A673 (cell line): ENCODE results near the gene TAF5L. TPM values are rescaled to one million over a fixed set of nuclear protein-coding genes. Genes with fewer than 3 reads are reported as not detected.

Experiments used
- BruUV-seq: library from RNA; stranded (reverse); fragments of 400-500 nt; replicated peaks from 2 replicates; lab custom pipeline; 2021; lab: Mats Ljungman, UMichigan
- CTCF ChIA-PET: fragments of 300-600 bp; sonication (Branson Sonifier 250); formaldehyde crosslinking; loops from one replicate; lab custom pipeline; 2022; ENCODE audit warnings: antibody characterized with exemption; lab: Charles Lee
- POLR2A ChIA-PET: fragments of 300-600 bp; sonication (Branson Sonifier 250); formaldehyde crosslinking; loops from one replicate; lab custom pipeline; 2022; ENCODE audit warnings: antibody characterized with exemption; ENCODE audit not compliant: low non-redundant PET; lab: Charles Lee
- DNase-seq: peaks from one replicate; pipeline ENCODE4 v3.0.0-alpha.2; 2015; ENCODE audit warnings: low spot score
- H3K27ac ChIP-seq: fragments of 200-600 bp; sonication (generic); 2 replicates; pipeline ENCODE4 v1.5.1; 2016; ENCODE audit warnings: mixed run types, low read depth, mild to moderate bottlenecking, mixed read lengths, antibody characterized with exemption, low read length; ENCODE audit not compliant: poor library complexity, severe bottlenecking
- H3K27me3 ChIP-seq: fragments of 200-600 bp; sonication (generic); replicated peaks from 2 replicates; pipeline ENCODE4 v1.6.1; 2017; ENCODE audit warnings: mixed run types, low read depth, mild to moderate bottlenecking, mixed read lengths, antibody characterized with exemption, low read length; ENCODE audit not compliant: insufficient read depth, poor library complexity
- H3K36me3 ChIP-seq: fragments of 200-600 bp; sonication (generic); 2 replicates; pipeline ENCODE4 v1.6.1; 2016; ENCODE audit warnings: mixed run types, mild to moderate bottlenecking, mixed read lengths, antibody characterized with exemption, low read length; ENCODE audit not compliant: insufficient read depth, poor library complexity, severe bottlenecking
- H3K4me1 ChIP-seq: fragments of 200-600 bp; sonication (generic); 2 replicates; pipeline ENCODE4 v1.6.1; 2017; ENCODE audit warnings: mixed run types, mild to moderate bottlenecking, mixed read lengths, antibody characterized with exemption, low read length; ENCODE audit not compliant: insufficient read depth, poor library complexity, severe bottlenecking
- H3K4me3 ChIP-seq: fragments of 200-600 bp; sonication (generic); 2 replicates; pipeline ENCODE4 v1.5.1; 2016; ENCODE audit warnings: low read depth, mixed run types, mild to moderate bottlenecking, mixed read lengths, low read length; ENCODE audit not compliant: poor library complexity, severe bottlenecking
- H3K9me3 ChIP-seq: fragments of 200-600 bp; sonication (generic); 2 replicates; pipeline ENCODE4 v1.6.1; 2016; ENCODE audit warnings: mixed run types, low read depth, mild to moderate bottlenecking, mixed read lengths, antibody characterized with exemption, low read length; ENCODE audit not compliant: poor library complexity, severe bottlenecking
- EZH2 ChIP-seq: fragments of 200-600 bp; sonication (generic); IDR thresholded peaks from 2 replicates; pipeline ENCODE4 v1.6.1; 2017; ENCODE audit warnings: borderline replicate concordance, low read depth, mild to moderate bottlenecking, mixed read lengths, antibody characterized with exemption, low read length; ENCODE audit not compliant: poor library complexity, severe bottlenecking
- intact Hi-C: fragments of 100-400 bp; cut with micrococcal nuclease; formaldehyde crosslinking; loops from one replicate; pipeline ENCODE4 v1.10.0; 2022; ENCODE audit not compliant: unreplicated experiment
- total RNA-seq: library from RNA; stranded (reverse); gene quantifications from 2 replicates; pipeline ENCODE4 v1.2.3, GENCODE V29; 2021
- TF ChIP-seq, protein P1 (sequence below): fragments of 300-800, 200-600 bp; sonication (generic); conservative IDR thresholded peaks from 2 replicates; pipeline ENCODE4 v1.5.1; 2017; ENCODE audit warnings: low read depth, mild to moderate bottlenecking, antibody characterized with exemption, low read length, moderate library complexity, mixed read lengths

Gene TAF5L
- total RNA-seq, 1 experiment from 2014 or later = 33.4 TPM

DNA sequence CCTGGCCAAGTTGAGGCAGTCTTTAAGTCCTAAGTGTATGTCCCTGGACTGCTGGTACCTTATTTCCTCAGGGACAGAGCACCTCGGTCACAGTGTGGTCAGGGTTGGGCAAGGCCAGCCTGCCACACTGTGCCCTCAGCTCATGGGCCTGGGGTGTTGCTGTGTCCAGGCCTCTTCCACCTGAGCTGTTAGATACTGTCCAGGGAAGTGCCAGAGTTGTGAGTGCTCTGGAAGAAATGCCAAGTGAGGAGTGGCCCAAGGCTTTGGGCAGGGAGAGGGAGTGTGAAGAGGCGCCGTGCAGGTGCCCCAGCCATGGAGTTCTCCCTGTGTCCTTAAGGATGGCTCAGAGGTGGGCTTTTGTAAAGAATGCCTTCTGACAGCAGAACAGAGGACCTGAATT, 15.4 kb upstream of the TAF5L start:
- DNase-seq = no peak
- H3K27me3 ChIP-seq = no peaks in the 10 kb centered on the region
- intact Hi-C loops = no loop called here
- no peak for TF ChIP-seq EZH2
- TF ChIP-seq, protein P1, sequence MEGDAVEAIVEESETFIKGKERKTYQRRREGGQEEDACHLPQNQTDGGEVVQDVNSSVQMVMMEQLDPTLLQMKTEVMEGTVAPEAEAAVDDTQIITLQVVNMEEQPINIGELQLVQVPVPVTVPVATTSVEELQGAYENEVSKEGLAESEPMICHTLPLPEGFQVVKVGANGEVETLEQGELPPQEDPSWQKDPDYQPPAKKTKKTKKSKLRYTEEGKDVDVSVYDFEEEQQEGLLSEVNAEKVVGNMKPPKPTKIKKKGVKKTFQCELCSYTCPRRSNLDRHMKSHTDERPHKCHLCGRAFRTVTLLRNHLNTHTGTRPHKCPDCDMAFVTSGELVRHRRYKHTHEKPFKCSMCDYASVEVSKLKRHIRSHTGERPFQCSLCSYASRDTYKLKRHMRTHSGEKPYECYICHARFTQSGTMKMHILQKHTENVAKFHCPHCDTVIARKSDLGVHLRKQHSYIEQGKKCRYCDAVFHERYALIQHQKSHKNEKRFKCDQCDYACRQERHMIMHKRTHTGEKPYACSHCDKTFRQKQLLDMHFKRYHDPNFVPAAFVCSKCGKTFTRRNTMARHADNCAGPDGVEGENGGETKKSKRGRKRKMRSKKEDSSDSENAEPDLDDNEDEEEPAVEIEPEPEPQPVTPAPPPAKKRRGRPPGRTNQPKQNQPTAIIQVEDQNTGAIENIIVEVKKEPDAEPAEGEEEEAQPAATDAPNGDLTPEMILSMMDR = no peak
- no TSS peak for BruUV-seq
- no peak overlapping the region for H3K27ac ChIP-seq
- no peaks in the 10 kb centered on the region for H3K4me1 ChIP-seq
- ChIA-PET POLR2A (no interaction called here), CTCF (no interaction called here)
- H3K36me3 ChIP-seq = peaks cover 57% of the 10 kb centered on the region
- no peaks in the 10 kb centered on the region for H3K9me3 ChIP-seq
- no peak overlapping the region for H3K4me3 ChIP-seq

DNA sequence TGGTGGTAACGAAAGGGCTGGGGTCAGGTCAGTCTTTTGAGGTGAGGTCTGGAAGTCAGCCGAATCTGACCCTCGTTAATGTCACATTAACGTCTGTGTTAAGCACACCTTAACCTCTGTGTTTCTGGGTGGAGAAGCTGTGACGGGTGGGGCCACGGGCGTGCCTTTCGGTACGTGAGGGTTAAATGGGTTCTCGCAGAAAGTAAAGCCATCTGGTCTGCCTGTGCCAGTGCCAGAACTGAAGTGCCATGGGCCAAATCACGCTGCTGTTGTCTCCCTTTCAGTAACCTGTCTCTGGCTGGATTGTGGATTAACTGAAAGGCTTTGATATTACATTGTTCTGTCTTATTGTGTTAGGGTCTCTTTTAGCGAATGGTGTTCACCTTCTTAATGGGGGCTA, 14.5 kb upstream of the TAF5L start:
- no peak for TF ChIP-seq EZH2
- TF ChIP-seq, protein P1 = no peak
- ChIA-PET POLR2A (interaction anchor here (0.6 kb wide), 1 partner anchor 9 kb away, joined by 9 read pairs; no protein-coding TSS in a partner anchor), CTCF (no interaction called here)
- intact Hi-C loops = no loop called here
- Histone ChIP-seq H3K27me3 (no peaks in the 10 kb centered on the region), H3K4me1 (no peaks in the 10 kb centered on the region), H3K4me3 (no peak overlapping the region), H3K9me3 (no peaks in the 10 kb centered on the region), H3K36me3 (peaks cover 59% of the 10 kb centered on the region), H3K27ac (no peak overlapping the region)
- no peak for DNase-seq
- BruUV-seq = no TSS peak

DNA sequence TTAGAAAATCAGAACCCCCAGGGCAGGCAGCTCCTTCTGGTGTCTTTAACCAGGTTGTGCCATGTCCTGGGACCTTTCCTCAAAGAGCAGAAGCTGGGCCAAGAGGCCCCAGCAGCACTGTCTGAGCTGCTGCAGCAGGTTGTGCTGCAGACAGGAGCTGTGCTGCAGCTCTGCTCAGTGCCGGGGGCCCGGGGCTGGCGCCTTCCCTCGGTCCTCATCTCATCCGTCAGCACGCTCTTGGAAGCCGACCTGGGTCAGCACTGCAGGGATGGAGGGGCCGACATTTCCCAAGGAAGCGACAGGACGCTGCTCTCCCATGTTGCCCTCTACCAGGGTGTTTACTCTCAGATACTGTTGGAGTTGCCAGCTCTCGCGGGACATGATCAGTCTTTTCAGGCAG, 11.8 kb upstream of the TAF5L start:
- ChIA-PET CTCF (no interaction called here), POLR2A (interaction anchor here (0.6 kb wide), 1 partner anchor 11 kb away, joined by 5 read pairs; no protein-coding TSS in a partner anchor)
- H3K36me3 ChIP-seq = peaks cover 63% of the 10 kb centered on the region
- DNase-seq = no peak
- H3K27ac ChIP-seq = no peak overlapping the region
- no peaks in the 10 kb centered on the region for H3K27me3 ChIP-seq
- BruUV-seq = no TSS peak
- intact Hi-C loops = no loop called here
- no peaks in the 10 kb centered on the region for H3K4me1 ChIP-seq
- TF ChIP-seq, protein P1 = no peak
- TF ChIP-seq EZH2 = no peak
- no peaks in the 10 kb centered on the region for H3K9me3 ChIP-seq
- H3K4me3 ChIP-seq = no peak overlapping the region
